IPS-NIHi7 (cell line): ENCODE measurements around the gene C9orf50.
"Not testable (repeated sequence)": the region's sequence is repeated elsewhere in the genome, so short reads cannot be mapped to it uniquely, and the experiment has no call there.

Experiments
- DNase-seq: peaks from one replicate; pipeline ENCODE4 v3.0.0; 2012; ENCODE audit warnings: mixed read lengths; ENCODE audit errors: extremely low spot score

C9orf50 gene

DNA sequence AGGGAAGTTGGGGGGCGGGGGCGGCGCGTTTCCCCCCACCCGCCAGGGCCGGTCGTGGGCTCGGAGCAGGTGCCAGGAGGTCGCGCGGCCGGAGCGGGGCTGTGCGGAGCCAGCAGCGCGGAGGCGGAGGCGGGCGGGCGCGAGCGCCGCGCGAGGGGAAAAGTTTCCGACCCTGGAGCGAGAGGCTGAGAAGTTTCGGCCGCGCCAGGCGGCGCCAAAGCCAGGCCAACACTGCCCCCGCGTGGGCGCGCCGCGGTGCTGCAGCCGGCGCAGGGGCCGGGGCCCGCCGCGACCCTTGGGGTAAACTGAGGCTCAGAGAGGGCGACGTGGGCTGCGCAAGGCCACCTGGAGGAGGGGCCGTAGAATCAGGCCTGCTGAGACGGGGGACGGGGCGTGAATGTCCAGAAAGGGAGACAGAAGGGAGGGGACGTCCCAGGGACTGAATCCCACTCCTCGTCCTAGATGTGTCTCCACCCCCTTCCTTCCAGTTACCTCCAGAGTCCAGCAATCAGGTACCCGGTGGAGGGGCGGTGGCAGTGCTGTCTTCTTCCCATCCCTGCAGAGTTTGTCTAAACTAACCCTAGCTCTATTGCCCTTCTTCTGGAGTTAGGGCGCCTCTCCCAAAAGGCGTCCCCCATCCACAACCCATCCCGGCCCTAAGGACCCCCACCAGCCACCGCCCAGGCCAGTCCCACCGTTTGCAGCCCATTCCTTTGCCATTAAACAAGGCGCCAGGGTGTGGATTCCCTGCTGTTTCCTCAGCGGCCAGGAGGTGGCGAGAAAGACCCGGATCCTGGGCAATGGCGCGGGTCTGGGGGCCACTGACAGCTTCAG is 10.2 kb downstream of the C9orf50 start:
- DNase-seq = peak; percentile 86

DNA sequence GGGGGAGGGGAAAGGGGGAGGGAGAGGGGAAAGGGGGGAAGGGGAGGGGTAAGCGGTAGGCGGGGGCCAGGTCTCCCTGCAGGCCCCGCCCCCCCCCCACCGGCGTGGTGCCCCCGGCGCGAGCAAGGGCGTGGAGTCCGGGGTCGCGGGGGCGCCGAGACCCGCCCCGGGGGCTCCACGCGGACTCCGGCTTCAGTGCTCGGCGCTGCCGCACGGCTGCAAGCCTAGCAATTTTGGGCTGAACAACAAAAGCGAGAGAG is 10.8 kb downstream of the C9orf50 start:
- DNase-seq = no peak

DNA sequence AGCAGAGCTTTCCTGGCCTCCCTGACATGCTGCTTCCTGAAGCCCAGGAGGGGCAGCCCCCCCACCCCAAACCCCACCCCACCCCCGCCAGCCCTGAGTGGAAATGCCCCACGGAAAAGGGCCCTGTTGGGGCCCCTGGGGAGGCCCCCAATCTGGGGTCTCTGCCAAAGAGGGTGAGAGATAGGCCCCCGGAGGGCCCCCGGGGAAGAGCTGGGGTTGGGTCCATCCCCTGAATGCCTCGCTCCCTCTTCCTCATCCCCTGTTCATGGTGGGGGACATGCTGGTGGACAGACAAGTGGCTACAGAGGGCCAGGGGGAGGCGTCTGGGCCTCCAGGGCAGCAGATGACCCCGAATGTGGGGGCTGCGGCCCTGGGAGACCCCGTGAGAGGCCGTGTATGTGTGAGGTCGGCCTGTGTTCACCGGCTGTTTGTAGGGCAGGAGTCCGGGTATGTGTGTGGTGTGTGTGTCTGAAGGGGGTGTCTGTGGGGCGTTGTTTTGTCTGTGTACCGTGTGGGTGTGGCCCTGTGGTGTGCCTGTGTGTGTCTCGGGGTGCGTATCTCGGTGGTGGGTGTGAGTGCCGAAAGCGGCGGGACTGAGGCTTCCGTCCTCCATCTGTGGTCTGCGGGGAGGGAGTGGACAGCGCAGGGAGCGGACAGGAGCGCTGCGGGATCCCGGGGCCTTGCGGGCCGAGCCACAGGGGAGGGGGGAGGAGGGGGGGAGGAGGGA is 11.3 kb downstream of the C9orf50 start:
- peak; percentile 49 for DNase-seq

DNA sequence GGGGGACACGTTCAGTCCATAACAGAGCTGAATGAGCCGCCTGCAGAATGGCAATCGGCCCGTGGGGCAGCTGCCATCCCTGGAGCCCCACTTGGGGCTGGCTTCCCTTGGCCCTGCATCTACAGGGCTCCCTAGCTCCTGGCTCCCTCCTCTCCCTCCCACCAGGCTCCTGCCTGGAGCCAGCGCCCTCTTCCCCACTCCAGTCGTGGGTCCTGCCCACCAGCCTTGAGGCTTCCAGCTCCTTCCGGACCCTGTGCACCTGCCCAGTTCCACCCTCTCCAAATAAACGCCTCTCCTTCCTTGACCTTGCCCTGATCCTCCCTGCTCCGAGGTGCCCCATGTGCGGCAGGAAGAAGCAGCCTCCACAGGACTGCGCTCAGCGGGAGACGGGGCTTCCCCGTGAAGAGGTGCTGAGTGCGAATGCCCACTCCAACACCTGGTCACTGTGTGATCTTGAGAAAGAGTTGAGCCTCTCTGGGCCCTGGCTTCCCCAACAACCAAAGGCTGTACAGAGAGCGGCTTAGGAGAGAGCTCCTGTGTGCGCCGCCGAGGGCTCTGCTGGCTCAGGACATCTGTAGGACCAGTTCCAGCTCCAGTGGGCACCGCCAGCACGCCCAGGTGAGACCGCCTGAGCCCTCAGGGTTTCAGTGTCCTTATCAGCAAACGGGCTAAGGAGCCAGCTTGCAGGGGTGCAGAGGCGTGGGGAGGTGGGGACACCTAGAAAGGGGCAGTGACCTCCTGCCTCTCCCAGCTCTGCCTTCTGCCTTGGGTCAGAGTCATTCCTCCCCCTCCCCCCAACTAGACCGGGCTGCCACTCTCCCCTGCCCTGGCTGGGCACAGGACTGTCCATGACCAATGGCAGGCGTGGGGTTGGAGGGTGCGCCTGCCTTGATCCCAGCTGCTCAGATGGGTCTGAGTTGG is 12.1 kb downstream of the C9orf50 start:
- no peak for DNase-seq

DNA sequence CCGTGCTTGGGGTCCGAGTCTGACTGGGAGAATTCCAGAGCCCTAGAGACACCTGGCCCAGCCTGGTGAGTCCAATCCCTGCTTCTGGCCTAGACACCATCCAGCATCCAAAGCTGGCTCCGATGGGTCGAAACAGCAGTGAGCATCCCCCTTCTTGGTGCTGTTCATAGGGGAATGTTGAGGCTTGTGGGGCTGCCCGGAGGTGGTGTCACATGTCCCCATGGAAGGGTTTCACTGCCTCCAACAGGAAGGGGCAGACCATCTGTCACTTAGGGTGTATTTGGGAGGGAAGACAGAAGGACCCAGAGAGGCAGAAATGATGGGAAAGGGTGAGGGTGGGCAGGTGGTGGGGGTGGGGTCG is 13.9 kb downstream of the C9orf50 start:
- no peak for DNase-seq

DNA sequence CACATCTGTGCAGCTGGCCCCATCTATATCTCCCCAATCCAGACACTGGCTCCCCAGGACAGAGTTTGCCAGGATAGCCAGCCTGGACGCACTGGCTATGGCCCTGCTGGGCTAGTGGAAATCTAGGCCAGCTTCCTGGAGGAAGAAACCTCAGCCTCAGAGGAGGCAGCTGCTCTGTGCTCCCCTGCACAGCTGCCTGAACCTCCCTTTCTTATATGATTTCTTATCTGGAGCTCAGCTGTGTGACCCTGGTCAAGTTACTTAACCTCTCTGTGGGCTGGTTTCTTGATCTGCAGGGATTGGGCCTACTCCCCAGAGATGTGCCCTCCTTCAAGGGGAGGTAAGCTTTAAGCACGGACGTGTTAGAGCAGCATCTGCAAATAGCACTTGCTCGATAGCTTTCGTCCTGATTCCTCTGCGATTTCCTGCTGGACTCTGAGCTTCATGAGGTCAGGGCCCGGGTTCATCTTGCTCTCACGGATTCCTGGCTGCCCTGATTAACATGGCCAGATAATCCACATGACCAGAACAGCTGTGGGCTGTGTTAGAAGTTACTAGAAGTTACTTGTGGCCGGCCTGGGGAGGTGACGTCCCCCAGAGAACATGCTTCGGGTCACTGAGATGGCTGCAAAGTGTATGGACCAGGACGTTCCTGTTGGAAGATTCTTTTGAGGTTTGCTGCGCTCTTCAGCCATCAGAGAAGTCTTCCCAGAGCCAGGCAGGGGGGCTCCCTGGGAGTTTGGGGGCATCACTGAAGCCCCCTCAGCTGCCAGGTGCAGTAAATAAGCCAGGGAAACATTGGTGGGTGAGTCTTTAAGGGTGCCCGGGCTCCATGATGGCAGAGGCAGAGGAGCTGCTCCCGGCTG is 14.5 kb downstream of the C9orf50 start:
- no peak for DNase-seq

DNA sequence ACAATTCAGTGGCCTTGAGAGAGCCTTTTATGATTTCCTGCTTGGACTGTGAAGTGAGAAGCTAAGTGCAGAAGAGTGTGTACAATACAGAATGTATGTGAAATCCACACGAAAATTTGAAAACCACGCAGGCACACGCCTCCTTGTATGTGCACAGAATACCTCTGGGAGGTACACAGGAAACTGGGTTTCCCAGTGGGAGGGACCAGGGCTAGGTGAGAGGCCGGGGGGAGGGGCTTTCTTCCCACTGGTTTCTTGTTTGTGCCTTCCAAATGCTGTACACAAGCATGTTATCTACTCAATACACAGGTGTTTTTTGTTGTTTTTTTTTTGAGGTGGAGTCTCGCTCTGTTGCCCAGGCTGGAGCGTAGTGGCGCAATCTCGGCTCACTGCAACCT is 16.1 kb downstream of the C9orf50 start:
- DNase-seq = no peak

DNA sequence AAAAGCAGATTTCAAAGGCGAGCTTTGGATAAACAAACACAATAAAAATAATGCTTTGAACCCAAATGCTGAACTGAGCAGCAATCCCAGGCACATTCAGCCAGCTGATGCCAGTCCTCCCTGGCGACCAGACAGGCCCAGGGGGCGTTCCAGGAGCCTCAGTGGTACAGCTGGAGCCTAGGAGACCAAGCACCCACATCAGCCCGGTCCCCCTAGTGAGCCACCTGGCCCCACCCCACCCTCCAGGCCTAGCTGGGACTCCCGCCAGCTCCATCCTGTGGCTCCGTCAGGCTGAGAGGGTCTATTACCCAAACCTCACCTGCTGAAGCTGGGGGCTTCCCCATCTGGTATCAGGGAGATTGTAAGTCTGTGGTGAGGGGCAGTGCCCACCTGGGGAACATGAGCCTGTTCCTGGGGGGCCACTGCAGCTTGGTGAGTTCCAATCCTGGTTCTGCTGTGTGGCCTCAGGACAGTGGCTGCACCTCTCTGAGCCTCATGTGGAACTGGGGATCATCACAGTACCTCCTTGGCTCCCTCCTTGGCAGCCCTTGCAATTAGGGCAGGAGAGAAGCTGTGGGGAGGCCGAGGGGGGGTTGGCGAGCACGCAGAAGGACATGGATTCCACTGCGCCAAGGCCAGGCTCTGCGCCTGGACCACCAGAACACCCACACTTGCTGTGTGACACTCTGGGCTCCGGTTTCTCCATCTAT is 16.7 kb downstream of the C9orf50 start:
- DNase-seq = no peak

DNA sequence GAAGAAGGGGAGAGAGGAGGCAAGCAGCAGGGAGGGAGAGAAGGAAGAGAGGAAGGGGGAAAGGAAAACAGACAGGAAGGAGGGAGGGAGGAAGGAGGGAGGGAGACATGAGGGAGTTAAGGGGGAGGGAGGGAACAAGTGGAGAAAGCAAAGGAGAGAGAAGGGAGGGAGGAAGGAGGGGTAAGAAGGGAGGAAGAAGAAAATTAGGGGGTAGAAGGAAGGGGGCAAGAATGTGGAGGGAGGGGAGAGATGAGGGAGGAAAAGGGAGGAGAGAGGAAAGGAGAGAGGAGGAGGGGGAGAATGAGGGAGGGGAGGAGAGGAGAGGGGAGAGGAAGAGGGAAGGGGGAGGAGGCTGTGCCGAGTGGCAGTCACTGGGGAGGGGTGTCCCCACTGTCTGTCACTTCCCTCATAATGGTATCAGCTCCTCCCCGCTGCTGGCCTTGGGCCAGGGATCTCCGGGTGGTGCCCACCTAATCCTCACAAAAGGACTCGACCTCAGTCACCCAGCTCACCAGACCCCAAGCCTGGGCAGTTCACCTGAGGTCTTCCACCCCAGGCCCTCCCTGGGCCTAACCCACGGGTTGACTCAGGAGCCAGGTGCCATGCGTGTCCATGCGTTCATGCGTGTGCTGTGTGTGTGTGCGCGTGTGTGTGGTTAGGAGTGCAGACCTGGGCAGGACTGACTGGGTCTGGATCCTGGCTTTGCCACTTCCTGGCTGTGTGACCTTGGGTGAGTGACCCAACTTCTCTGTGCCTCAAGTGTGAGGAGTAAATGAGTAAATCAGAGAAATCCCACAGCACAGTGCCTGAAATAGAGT is 18.1 kb downstream of the C9orf50 start:
- no peak for DNase-seq

DNA sequence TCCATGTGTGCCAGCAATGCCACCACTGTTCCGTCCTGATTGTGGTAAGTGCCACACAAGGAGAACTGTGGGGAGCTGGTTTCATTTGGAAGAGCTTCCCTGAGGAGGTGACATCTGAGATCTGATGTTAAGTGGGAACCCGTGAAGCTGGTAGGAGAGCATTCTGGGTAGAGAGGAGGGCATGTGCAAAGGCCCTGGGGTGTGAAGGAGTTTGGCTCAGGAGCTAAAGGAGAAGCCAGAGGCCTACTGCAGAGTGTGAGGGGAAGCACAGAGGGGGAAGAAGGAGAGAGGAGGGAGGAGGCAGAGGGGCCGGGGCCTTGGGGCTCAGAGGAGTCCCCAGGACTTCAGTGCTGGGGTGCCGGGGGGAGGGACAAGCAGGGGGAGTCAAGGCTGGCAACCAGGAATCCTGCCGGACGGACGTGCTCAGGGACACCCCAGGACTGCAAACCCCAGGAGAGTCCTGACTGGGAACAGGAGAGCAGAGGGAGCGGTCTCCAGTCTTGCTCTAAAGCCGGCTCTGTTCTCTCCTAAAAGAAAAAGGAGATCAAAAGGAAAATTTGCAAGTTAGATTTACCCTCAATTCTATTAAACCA is 19.7 kb downstream of the C9orf50 start:
- no peak for DNase-seq

DNA sequence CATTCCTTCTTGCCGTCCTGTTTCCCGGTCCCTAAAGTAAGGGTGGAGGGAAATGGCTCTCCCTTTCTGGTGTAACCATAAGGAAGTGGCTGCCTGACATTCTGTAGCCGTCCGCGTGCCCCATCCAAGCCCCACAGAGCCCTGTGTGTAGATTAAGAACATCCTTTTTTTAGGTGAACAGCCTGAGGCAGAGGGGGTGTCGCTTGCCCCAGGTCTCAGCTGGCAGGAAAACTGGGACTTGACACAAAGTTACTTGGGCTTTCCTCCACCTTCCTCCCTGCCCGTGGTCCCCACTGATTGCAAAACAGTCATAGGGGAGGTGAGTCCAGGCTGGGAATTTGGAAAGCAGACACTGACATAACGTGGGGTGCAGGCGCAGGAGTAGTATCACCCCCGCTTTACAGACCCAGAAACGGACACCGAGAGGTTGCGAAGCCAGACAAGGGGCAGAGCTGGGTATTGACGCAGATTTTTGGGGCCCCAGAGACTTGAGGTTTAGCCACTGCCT is 22.8 kb downstream of the C9orf50 start:
- no peak for DNase-seq

DNA sequence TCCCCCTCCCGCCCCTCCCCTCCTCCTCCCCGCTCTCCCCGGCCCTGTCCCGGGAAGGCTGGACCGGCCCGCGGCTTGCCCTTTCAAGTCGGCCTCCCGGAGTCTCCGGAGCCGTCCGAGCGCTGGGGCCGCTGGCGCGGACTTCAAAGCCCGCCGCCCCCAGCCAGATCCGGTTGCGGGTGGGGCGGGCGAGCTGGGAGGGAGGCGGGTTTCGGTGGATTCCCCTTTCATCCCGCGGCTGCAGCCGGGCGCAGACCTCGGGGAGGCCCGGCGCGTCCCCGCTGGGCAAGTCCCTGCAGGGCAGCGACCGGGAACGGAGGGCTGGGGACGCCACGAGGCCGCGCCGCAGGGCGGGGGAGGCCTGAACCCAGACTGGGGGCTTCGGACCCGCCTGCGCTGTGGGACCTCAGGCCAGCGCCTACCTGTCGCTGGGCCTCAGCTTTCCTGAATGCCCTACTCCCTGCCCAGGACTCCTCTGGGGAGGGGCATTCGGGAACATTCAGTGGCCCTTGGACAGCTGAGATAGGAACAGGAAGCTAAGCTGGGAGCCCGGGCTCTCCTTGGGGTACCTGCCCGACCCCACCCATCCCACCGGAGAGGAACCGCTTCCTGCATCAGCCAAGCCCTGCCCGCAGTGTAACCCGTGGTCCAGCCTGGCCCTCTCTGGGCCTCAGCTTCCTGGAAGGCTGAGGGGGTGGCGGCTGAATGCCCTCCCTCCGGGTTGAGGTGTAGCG is 23.4 kb downstream of the C9orf50 start:
- DNase-seq = peak; percentile 67

DNA sequence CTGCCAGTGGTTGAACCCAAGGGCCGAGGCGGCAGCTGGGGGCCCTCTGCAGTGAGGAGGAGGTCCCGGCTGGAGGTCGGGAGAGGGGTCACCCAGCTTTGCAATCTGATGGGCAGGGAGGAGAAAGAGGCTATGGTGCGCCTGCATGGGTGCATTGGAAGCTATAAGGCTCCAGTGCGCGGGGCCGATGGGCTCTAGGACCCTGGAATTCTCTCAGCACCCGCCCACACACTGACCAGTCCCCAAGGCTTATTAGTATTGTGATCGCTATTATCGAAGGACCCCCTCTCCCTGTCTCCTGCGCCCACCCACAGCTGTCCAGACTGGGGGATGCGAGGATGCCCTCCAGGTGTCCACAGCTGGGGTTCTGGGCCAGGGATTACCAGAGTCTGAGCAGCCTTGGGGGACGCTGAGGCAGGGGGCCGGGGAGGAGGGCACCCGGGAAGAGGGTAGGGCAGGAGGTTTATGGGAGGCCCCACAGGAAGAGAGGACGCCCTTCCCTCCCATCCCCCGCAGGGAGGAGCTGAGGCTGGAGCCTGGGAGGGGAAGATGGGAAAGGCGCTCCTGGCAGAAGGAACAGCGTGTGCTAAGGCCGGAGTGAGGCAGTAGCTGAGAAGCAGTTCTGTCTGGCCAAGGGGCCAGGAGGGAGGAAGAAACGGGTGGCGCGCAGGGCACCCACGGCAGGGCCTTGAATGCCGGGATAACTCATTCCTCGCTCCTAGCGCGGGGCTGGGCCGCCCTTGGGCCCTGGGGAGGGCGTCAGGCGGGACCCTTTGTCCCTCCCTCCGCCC is 24.2 kb downstream of the C9orf50 start:
- DNase-seq = peak; percentile 77

DNA sequence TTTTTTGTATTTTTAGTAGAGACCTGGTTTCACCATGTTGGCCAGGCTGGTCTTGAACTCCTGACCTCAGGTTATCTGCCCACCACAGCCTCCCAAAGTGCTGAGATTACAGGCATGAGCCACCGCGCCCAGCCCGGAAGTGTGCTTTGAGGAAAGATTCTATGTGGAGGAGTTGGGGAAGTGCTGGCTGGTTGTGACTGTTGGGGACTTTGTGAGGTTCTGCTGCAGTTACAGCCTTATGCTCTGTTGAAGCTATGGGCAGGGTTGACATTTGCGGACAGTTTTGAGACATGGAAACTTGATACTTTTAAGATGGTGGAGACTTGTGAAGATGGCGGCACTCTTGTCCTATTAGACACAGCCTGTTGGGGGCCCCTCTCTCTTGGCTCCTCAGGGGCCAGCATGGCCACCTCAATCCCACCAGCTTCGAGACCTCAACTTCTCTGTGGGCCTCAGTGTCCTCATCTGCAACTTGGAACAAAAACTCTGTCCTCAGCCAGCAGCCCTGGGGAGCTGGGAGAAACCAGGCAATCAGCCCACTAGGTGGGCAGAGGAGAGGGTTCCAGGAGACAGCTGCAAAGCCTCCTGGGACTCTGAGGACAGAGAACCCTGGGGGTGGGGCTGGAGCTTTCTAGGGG is 24.9 kb downstream of the C9orf50 start:
- no peak for DNase-seq

DNA sequence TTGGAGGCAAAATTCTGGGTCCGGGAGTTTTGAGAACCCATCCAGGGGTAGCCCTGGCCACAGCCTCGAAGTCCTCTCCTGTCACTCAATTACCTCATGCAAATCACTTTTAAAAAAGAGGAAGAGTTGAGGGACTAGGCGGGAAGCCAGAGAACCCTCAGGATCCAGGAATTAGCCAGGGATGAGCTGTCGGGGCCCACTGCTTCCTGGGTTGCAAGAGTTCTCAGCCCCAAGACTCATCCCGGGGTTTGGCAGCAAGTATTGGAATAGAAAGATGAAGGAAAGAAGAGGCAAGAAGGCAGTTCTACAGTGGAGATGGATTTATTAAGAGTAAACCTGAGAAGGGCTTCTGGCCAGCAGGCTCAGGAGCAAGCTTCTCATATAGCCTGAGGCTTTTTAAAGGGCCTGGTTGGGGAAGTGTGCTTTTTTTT is 25.6 kb downstream of the C9orf50 start:
- no peak for DNase-seq

DNA sequence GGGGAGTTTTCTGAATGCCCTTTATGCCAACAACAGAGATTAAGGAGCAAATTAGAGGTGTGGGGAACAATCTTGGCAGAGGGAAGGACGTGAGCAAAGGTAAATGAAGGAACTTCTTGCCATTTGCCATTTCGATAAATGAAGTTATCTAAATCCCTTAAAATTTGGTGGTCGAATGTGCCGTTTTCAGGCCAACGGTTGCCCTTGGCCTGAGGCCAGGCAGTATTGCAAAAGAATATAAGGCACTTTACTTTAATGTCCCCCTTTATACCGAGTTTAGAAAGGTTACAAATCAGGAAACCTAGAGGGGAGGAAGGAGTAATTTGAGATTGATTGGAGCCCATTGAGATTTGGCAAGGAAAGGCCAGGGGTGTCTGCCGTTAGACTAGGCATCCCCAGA is 26.3 kb downstream of the C9orf50 start:
- DNase-seq = no peak

DNA sequence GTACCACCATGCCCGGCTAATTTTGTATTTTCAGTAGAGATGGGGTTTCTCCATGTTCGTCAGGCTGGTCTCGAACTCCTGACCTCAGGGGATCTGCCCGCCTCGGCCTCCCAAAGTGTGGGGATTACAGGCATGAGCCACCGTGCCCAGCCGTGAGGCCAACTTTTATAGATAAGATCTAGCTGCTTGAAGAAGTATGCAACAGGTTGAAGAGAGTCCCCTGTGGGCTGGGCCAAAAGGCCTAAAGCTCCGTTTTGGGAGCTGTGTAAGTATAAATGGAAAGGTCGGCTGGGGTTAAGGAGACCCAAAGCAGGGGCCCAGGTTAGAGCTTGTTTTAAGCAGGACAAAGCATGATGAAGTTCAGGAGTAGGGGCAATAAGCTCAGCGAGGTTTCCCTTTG is 28.1 kb downstream of the C9orf50 start:
- DNase-seq = not testable (repeated sequence)
